Fibroblast of lung (primary cell): ENCODE results near the gene CSNK2B. TPM values are rescaled to one million over a fixed set of nuclear protein-coding genes. Genes with fewer than 3 reads are reported as not detected.

ENCODE experiments used
- DNase-seq, 2 donors: peaks; one replicate each; pipeline versions ENCODE4 v3.0.0 to v3.0.0-alpha.2; 2010; ENCODE audit warnings: low read depth in 2 of 2
- H2AFZ ChIP-seq: 2 replicates; pipeline ENCODE4 v1.5.1; 2012; ENCODE audit warnings: low read length, control low read depth, inconsistent platforms
- H3K27ac ChIP-seq: 2 replicates; pipeline ENCODE4 v1.5.1; 2011; ENCODE audit warnings: low read length, control low read depth; ENCODE audit not compliant: insufficient read depth
- H3K27me3 ChIP-seq: 2 replicates; pipeline ENCODE4 v1.5.1; 2011; ENCODE audit warnings: mild to moderate bottlenecking, low read length; ENCODE audit not compliant: control insufficient read depth, insufficient read depth
- H3K36me3 ChIP-seq: 2 replicates; pipeline ENCODE4 v1.5.1; 2011; ENCODE audit warnings: low read length; ENCODE audit not compliant: control insufficient read depth, insufficient read depth
- H3K4me1 ChIP-seq: 2 replicates; pipeline ENCODE4 v1.5.1; 2011; ENCODE audit warnings: low read length; ENCODE audit not compliant: control insufficient read depth, insufficient read depth; ENCODE audit errors: extremely low read depth
- H3K4me2 ChIP-seq: 2 replicates; pipeline ENCODE4 v1.5.1; 2011; ENCODE audit warnings: low read length, control low read depth; ENCODE audit not compliant: insufficient read depth; ENCODE audit errors: extremely low read depth
- H3K4me3 ChIP-seq, 4 experiments: fragments of 200-600 bp in 1 of 4; sonication (generic) in 1 of 4; replicated peaks in 1 of 4; 2 replicates each; pipeline ENCODE4 v1.5.1; 2011 to 2016; ENCODE audit warnings: low read length in 4 of 4, low read depth in 3 of 4, mild to moderate bottlenecking in 3 of 4, control low read depth in 2 of 4, inconsistent platforms in 1 of 4, mixed read lengths in 1 of 4; ENCODE audit not compliant: insufficient read depth in 1 of 4; ENCODE audit errors: control extremely low read depth in 1 of 4
- H3K79me2 ChIP-seq: 2 replicates; pipeline ENCODE4 v1.5.1; 2012; ENCODE audit warnings: mild to moderate bottlenecking, low read length, inconsistent platforms; ENCODE audit not compliant: control insufficient read depth, insufficient read depth
- H3K9ac ChIP-seq: 2 replicates; pipeline ENCODE4 v1.5.1; 2011; ENCODE audit warnings: mild to moderate bottlenecking, low read length, control low read depth; ENCODE audit not compliant: insufficient read depth
- H3K9me3 ChIP-seq: 2 replicates; pipeline ENCODE4 v1.5.1; 2012; ENCODE audit warnings: low read depth, low read length; ENCODE audit not compliant: control insufficient read depth, insufficient read depth
- H4K20me1 ChIP-seq: 2 replicates; pipeline ENCODE4 v1.5.1; 2011; ENCODE audit warnings: low read length; ENCODE audit not compliant: control insufficient read depth, insufficient read depth; ENCODE audit errors: extremely low read depth
- CTCF ChIP-seq, 2 donors: IDR thresholded peaks in 1 of 2; conservative IDR thresholded peaks in 1 of 2; 1 replicate in 1 of 2; 2 replicates in 1 of 2; pipeline ENCODE4 v1.5.1; 2011 to 2012; ENCODE audit warnings: low read length in 2 of 2, control low read depth in 1 of 2, inconsistent platforms in 1 of 2, low read depth in 1 of 2, mild to moderate bottlenecking in 1 of 2
- EZH2 ChIP-seq: IDR thresholded peaks from 2 replicates; pipeline ENCODE4 v1.5.1; 2012; ENCODE audit warnings: low read length, control low read depth, mild to moderate bottlenecking; ENCODE audit errors: missing control alignments
- polyA plus RNA-seq, 2 donors: library from polyadenylated mRNA; depleted of rRNA in 1 of 2; stranded (reverse) in 1 of 2; unstranded in 1 of 2; fragments of >200 nt; gene quantifications; 2 replicates each; pipeline ENCODE4 v1.2.1, GENCODE V29; 2011 to 2012; ENCODE audit warnings: missing spikeins in 1 of 2
- total RNA-seq: library from RNA; depleted of rRNA; stranded (reverse); fragments of >200 nt; gene quantifications from 2 replicates; pipeline ENCODE4 v1.2.1, GENCODE V29; 2014

The CSNK2B gene
- total and polyA plus RNA-seq, 2 donors (not counting 1 experiment from before 2014, with no cell fraction given), result 67.2 to 84.9 TPM

- Histone ChIP-seq H3K9ac (no peak overlapping the region), H3K9me3 (no peaks in the 10 kb centered on the region)
- no peak for DNase-seq
These were observed 40.1 kb downstream of the CSNK2B start for GRCh38 chr6:31705931-31706330.

GRCh38 chr6:31706599-31706998 is 40.7 kb downstream of the CSNK2B start, which contains the start of gene LY6G6F:
TSS of gene LY6G6F (plus strand) at chr6:31706866. CDS start at chr6:31706907, 41 bp downstream.
- no peak within 1 kb of the TSS for H3K9ac ChIP-seq
- no peak within 1 kb of the TSS for H3K4me3 ChIP-seq
- DNase-seq, result no peak
- no peak for TF ChIP-seq EZH2
- no peak for TF ChIP-seq CTCF (conservative IDR thresholded peaks at IDR 0.05 in 1 of 2, IDR thresholded peaks at IDR 0.05 in 1 of 2; ENCODE audit: low read depth in 1 of 2, low read length in 2 of 2)
- no peaks in the 10 kb centered on the region for H3K36me3 ChIP-seq
- no peak within 1 kb of the TSS for H2AFZ ChIP-seq
- H3K4me2 ChIP-seq, result no peak within 1 kb of the TSS
- peaks cover 8% of the 10 kb centered on the region for H3K27me3 ChIP-seq
- H3K4me1 ChIP-seq, result peaks cover 5% of the 10 kb centered on the region
- H3K9me3 ChIP-seq, result no peaks in the 10 kb centered on the region
- no peaks in the 10 kb centered on the region for H4K20me1 ChIP-seq
- H3K79me2 ChIP-seq, result peaks cover 11% of the 10 kb centered on the region
- H3K27ac ChIP-seq, result no peak within 1 kb of the TSS

More at GRCh38 chr6:31705931-31706330, 40.1 kb downstream of the CSNK2B start:
- Histone ChIP-seq H3K4me3 (no peak overlapping the region), H3K79me2 (peaks cover 18% of the 10 kb centered on the region), H3K4me1 (peaks cover 8% of the 10 kb centered on the region), H3K36me3 (no peaks in the 10 kb centered on the region), H3K27me3 (peaks cover 5% of the 10 kb centered on the region), H3K4me2 (no peak overlapping the region), H2AFZ (no peak overlapping the region), H4K20me1 (no peaks in the 10 kb centered on the region), H3K27ac (no peak overlapping the region)
- TF ChIP-seq CTCF (conservative IDR thresholded peaks at IDR 0.05 in 1 of 2, IDR thresholded peaks at IDR 0.05 in 1 of 2; ENCODE audit: low read depth in 1 of 2, low read length in 2 of 2), result no peak
- no peak for TF ChIP-seq EZH2

GRCh38 chr6:31707701-31708100 is 41.8 kb downstream of the CSNK2B start:
- H3K9ac ChIP-seq, result no peak overlapping the region
- H3K4me2 ChIP-seq, result no peak overlapping the region
- no peak overlapping the region for H2AFZ ChIP-seq
- peaks cover 2% of the 10 kb centered on the region for H3K79me2 ChIP-seq
- peaks cover 13% of the 10 kb centered on the region for H3K27me3 ChIP-seq
- no peaks in the 10 kb centered on the region for H4K20me1 ChIP-seq
- DNase-seq, result no peak
- no peaks in the 10 kb centered on the region for H3K4me1 ChIP-seq
- H3K4me3 ChIP-seq, result no peak overlapping the region
- no peaks in the 10 kb centered on the region for H3K9me3 ChIP-seq
- TF ChIP-seq CTCF (conservative IDR thresholded peaks at IDR 0.05 in 1 of 2, IDR thresholded peaks at IDR 0.05 in 1 of 2; ENCODE audit: low read depth in 1 of 2, low read length in 2 of 2) (no peak), EZH2 (no peak)
- no peak overlapping the region for H3K27ac ChIP-seq
- H3K36me3 ChIP-seq, result no peaks in the 10 kb centered on the region
